HG03439 (cell line): ENCODE results near the gene BMAL1.
"Not testable (repeated sequence)": the region's sequence is repeated elsewhere in the genome, so short reads cannot be mapped to it uniquely, and the experiment has no call there.

ENCODE experiments used
- ATAC-seq: cut with Tn5 transposase; IDR thresholded peaks from one replicate; pipeline ENCODE4 v1.9.1; 2021; ENCODE audit warnings: mild to moderate bottlenecking, moderate library complexity; ENCODE audit not compliant: unreplicated experiment

The BMAL1 gene

DNA sequence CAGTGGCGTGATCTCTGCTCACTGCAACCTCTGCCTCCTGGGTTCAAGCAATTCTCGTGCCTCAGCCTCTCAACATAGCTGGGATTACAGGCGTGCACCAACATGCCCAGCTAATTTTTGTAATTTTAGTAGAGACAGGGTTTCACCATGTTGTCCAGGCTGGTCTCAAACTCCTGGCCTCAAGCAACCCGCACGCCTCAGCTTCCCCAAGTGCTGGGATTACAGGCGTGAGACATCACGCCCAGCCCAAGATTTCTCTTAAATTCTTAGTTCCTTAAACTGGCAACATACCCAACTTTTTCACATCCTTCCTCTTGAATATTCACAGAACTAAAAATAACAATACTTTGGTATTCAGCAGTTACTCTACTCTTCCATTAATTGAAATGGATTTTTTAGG, 159.2 kb downstream of the BMAL1 start:
- ATAC-seq, result not testable (repeated sequence)
